H1 (cell line): ENCODE data around the gene NLGN4X. TPM values are rescaled to one million over a fixed set of nuclear protein-coding genes. Genes with fewer than 3 reads are reported as not detected.

Experiments
- CHD2 ChIP-seq: IDR thresholded peaks from 2 replicates; pipeline ENCODE4 v1.6.1; 2012; ENCODE audit warnings: low read length, improper control_type of control experiment
- FOSL1 ChIP-seq: IDR thresholded peaks from 2 replicates; pipeline ENCODE4 v1.6.1; 2011; ENCODE audit warnings: mild to moderate bottlenecking, low read depth, low read length, moderate library complexity; ENCODE audit not compliant: insufficient read depth
- GTF2F1 ChIP-seq: IDR thresholded peaks from 2 replicates; pipeline ENCODE4 v1.6.1; 2012; ENCODE audit warnings: low read depth, low read length, improper control_type of control experiment, borderline replicate concordance
- NRF1 ChIP-seq: IDR thresholded peaks from 2 replicates; pipeline ENCODE4 v1.6.1; 2011; ENCODE audit warnings: mild to moderate bottlenecking, low read depth, low read length, improper control_type of control experiment
- SIN3A ChIP-seq, 2 experiments: IDR thresholded peaks in 1 of 2; conservative IDR thresholded peaks in 1 of 2; 2 replicates each; pipeline ENCODE4 v1.6.1; 2011 to 2012; ENCODE audit warnings: low read length in 2 of 2, improper control_type of control experiment in 1 of 2, low read depth in 1 of 2, mild to moderate bottlenecking in 1 of 2
- polyA plus RNA-seq, 7 experiments: library from polyadenylated mRNA; depleted of rRNA in 3 of 7; stranded (reverse) in 5 of 7; unstranded in 2 of 7; fragments of >200 nt in 5 of 7; fragments of 200-250 nt in 2 of 7; gene quantifications; 1 replicate in 5 of 7; 2 replicates in 1 of 7; 4 replicates in 1 of 7; pipeline versions ENCODE4 v1.2.1 to v1.2.3, GENCODE V29; 2011 to 2013; ENCODE audit warnings: missing spikeins in 2 of 7, mixed read lengths in 2 of 7
- total RNA-seq: library from RNA; stranded (reverse); fragmentation: NEBNext Ultra II Directional; extraction: Animal tissue kit (Norgen Biotek cat#: 25700); gene quantifications from 2 replicates; pipeline ENCODE4 v1.2.1, GENCODE V29; 2021

NLGN4X gene
- total and polyA plus RNA-seq, 2 of the 8 experiments (the other 6 are each of a cell fraction or from before 2014, with no cell fraction given): 104 to 124 TPM

DNA sequence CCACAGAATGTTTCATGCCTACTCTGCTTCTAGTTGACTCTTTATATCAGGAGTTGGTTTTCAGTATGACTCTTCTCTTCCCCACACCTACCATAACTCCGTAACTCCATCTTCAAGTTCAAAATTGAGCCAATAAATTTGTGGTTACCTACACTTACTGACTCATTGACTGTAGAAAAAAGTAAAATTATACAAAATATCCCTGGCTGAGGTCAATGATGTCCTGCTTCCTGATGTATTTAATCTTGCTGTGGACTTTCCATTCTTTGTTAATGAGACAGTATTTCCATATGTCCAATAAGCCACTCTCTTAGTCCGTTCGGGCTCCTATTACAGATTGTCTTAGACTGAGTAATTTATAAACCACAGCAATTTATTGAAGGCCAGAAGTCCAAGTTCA is 9.9 kb upstream of the NLGN4X start (continued):
- TF ChIP-seq SIN3A (conservative IDR thresholded peaks at IDR 0.05 in 1 of 2, IDR thresholded peaks at IDR 0.05 in 1 of 2; ENCODE audit: low read depth in 1 of 2, low read length in 2 of 2) (no peak), NRF1 (no peak), CHD2 (no peak), FOSL1 (no peak), GTF2F1 (no peak)
